ENCODE data around the gene NPC1.
"Not testable (repeated sequence)": the region's sequence is repeated elsewhere in the genome, so short reads cannot be mapped to it uniquely, and the experiment has no call there.

Gene NPC1

DNA sequence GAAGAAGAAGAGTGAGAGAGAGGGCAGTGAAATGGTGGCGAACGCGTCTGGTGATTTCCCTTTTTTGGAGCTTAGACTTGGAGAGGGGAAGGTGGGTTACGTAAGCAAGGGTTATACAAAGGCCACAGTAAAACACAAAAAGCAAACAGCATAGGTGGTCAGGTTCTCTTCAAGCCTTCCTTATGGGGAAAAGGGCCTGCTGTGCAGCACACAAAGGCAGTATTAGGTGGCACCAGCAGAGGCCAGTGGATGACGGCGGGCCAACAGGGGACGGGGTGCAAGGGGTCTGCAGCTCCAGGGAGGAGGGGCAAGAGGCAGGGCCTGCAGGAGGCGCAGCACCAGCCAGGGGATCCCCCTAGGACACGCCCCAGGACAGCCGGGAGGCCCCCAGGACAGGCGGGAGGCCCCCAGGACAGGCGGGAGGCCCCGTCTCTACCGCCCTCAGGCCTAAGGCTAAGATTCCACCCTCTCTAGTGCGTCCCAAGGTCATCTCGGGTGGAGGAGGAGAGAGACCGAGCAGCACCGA, 32.6 kb upstream of the NPC1 start:
- Histone ChIP-seq H3K9me3 (ENCODE audit: control insufficient read depth, low read length) (no peaks in the 10 kb centered on the region), H3K9ac (peak overlapping the region; percentile 3), H2AFZ (peak overlapping the region; percentile 78), H3K4me2 (ENCODE audit: low read length) (peak overlapping the region; percentile 4), H3K36me3 (ENCODE audit: control insufficient read depth, insufficient read depth, low read length) (no peaks in the 10 kb centered on the region), H3K4me1 (peaks cover 55% of the 10 kb centered on the region), H3K4me3 (ENCODE audit: low read depth, low read length) (no peak overlapping the region), H3K27ac (peak overlapping the region; percentile 98), H3K79me2 (no peaks in the 10 kb centered on the region), H3K27me3 (ENCODE audit: control insufficient read depth, insufficient read depth, low read length) (no peaks in the 10 kb centered on the region)
- TF ChIP-seq, protein P1, sequence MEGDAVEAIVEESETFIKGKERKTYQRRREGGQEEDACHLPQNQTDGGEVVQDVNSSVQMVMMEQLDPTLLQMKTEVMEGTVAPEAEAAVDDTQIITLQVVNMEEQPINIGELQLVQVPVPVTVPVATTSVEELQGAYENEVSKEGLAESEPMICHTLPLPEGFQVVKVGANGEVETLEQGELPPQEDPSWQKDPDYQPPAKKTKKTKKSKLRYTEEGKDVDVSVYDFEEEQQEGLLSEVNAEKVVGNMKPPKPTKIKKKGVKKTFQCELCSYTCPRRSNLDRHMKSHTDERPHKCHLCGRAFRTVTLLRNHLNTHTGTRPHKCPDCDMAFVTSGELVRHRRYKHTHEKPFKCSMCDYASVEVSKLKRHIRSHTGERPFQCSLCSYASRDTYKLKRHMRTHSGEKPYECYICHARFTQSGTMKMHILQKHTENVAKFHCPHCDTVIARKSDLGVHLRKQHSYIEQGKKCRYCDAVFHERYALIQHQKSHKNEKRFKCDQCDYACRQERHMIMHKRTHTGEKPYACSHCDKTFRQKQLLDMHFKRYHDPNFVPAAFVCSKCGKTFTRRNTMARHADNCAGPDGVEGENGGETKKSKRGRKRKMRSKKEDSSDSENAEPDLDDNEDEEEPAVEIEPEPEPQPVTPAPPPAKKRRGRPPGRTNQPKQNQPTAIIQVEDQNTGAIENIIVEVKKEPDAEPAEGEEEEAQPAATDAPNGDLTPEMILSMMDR (IDR thresholded peaks at IDR 0.05), result no peak

DNA sequence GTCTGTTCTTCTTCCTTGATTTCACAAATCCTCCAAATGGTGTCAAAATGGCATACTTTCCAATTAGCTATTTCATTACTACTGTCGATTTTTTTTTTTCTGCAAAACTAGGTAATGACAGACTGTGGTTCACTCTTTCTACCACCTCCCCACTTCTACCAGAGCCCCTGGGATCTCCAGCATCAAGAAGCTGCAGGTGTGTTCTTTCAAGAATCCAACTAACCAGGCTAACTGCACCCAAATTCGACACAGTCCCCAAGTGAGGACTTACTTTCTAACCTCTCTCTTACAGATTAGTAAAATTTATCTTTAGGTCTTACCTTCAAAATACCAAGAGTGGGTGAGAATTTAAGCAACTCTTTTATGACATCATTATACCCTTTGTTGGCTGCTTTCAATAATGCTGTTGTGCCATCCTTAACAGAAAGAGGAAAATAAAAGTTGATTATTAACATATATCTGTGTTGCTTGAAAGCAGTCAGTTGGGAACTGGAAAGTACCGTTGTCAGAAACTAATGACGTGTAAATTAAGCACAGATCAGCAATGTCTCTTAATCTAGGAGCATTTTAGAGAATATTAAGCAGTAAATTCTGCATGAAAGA, 31.2 kb upstream of the NPC1 start:
- H3K27me3 ChIP-seq (ENCODE audit: control insufficient read depth, insufficient read depth, low read length), result no peaks in the 10 kb centered on the region
- peak overlapping the region; percentile 26 for H3K4me2 ChIP-seq (ENCODE audit: low read length)
- peaks cover 62% of the 10 kb centered on the region for H3K4me1 ChIP-seq
- peak overlapping the region; percentile 17 for H3K9ac ChIP-seq
- H3K36me3 ChIP-seq (ENCODE audit: control insufficient read depth, insufficient read depth, low read length), result no peaks in the 10 kb centered on the region
- H3K9me3 ChIP-seq (ENCODE audit: control insufficient read depth, low read length), result no peaks in the 10 kb centered on the region
- TF ChIP-seq, protein P1 (IDR thresholded peaks at IDR 0.05), result no peak
- H3K27ac ChIP-seq, result peak overlapping the region; percentile 98
- H2AFZ ChIP-seq, result peak overlapping the region; percentile 78
- H3K4me3 ChIP-seq (ENCODE audit: low read depth, low read length), result no peak overlapping the region
- H3K79me2 ChIP-seq, result no peaks in the 10 kb centered on the region

GRCh38 chr18:23616258-23616657, 30.0 kb upstream of the NPC1 start:
- H3K9me3 ChIP-seq (ENCODE audit: control insufficient read depth, low read length), result no peaks in the 10 kb centered on the region
- H3K4me1 ChIP-seq, result peaks cover 68% of the 10 kb centered on the region
- TF ChIP-seq, protein P1 (IDR thresholded peaks at IDR 0.05), result no peak
- H3K27me3 ChIP-seq (ENCODE audit: control insufficient read depth, insufficient read depth, low read length), result no peaks in the 10 kb centered on the region
- no peak overlapping the region for H3K27ac ChIP-seq
- H3K4me2 ChIP-seq (ENCODE audit: low read length), result no peak overlapping the region
- H3K4me3 ChIP-seq (ENCODE audit: low read depth, low read length), result no peak overlapping the region
- no peaks in the 10 kb centered on the region for H3K79me2 ChIP-seq
- H2AFZ ChIP-seq, result no peak overlapping the region
- H3K9ac ChIP-seq, result no peak overlapping the region
- no peaks in the 10 kb centered on the region for H3K36me3 ChIP-seq (ENCODE audit: control insufficient read depth, insufficient read depth, low read length)

DNA sequence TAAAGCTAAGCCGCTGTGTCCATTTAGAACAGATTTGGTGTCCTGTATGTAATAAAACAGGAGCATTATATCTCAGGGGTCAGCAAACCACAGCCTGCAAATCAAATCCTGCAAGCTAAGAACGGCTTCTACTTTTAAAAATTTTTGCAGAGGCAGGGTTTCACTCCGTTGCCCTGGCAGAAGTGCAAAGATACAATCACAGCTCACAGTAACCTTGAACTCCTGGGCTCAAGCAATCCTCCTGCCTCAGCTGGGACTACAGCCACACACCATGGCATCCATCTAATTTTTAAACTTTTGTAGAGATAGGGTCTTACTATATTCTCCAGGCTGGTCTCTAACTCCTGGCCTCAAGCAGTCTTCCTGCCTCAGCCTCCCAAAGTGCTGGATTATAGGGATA, 28.6 kb upstream of the NPC1 start:
- H3K4me3 ChIP-seq (ENCODE audit: low read depth, low read length), result peak overlapping the region; percentile 26
- peak overlapping the region; percentile 99 for H3K27ac ChIP-seq
- peak overlapping the region; percentile 31 for H3K4me2 ChIP-seq (ENCODE audit: low read length)
- TF ChIP-seq, protein P1 (IDR thresholded peaks at IDR 0.05), result no peak
- H2AFZ ChIP-seq, result no peak overlapping the region
- no peaks in the 10 kb centered on the region for H3K9me3 ChIP-seq (ENCODE audit: control insufficient read depth, low read length)
- H3K27me3 ChIP-seq (ENCODE audit: control insufficient read depth, insufficient read depth, low read length), result no peaks in the 10 kb centered on the region
- H3K36me3 ChIP-seq (ENCODE audit: control insufficient read depth, insufficient read depth, low read length), result no peaks in the 10 kb centered on the region
- H3K79me2 ChIP-seq, result no peaks in the 10 kb centered on the region
- no peak overlapping the region for H3K9ac ChIP-seq
- peaks cover 64% of the 10 kb centered on the region for H3K4me1 ChIP-seq

GRCh38 chr18:23614413-23614812, 28.1 kb upstream of the NPC1 start:
- peaks cover 63% of the 10 kb centered on the region for H3K4me1 ChIP-seq
- H3K4me3 ChIP-seq (ENCODE audit: low read depth, low read length), result peak overlapping the region; percentile 26
- H3K4me2 ChIP-seq (ENCODE audit: low read length), result peak overlapping the region; percentile 31
- H3K9me3 ChIP-seq (ENCODE audit: control insufficient read depth, low read length), result no peaks in the 10 kb centered on the region
- H3K27me3 ChIP-seq (ENCODE audit: control insufficient read depth, insufficient read depth, low read length), result no peaks in the 10 kb centered on the region
- TF ChIP-seq, protein P1 (IDR thresholded peaks at IDR 0.05), result no peak
- no peak overlapping the region for H2AFZ ChIP-seq
- H3K36me3 ChIP-seq (ENCODE audit: control insufficient read depth, insufficient read depth, low read length), result no peaks in the 10 kb centered on the region
- H3K79me2 ChIP-seq, result no peaks in the 10 kb centered on the region
- H3K9ac ChIP-seq, result peak overlapping the region; percentile 6
- peak overlapping the region; percentile 99 for H3K27ac ChIP-seq

GRCh38 chr18:23613091-23613475, 26.8 kb upstream of the NPC1 start:
- not testable (repeated sequence) for H3K27me3 ChIP-seq (ENCODE audit: control insufficient read depth, insufficient read depth, low read length); H3K79me2 ChIP-seq; H2AFZ ChIP-seq; H3K36me3 ChIP-seq (ENCODE audit: control insufficient read depth, insufficient read depth, low read length); H3K9me3 ChIP-seq (ENCODE audit: control insufficient read depth, low read length); H3K9ac ChIP-seq
- peaks cover 65% of the 10 kb centered on the region for H3K4me1 ChIP-seq
- H3K27ac ChIP-seq, result peak overlapping the region; percentile 99
- H3K4me3 ChIP-seq (ENCODE audit: low read depth, low read length), result peak overlapping the region; percentile 39
- H3K4me2 ChIP-seq (ENCODE audit: low read length), result peak overlapping the region; percentile 59
